Measurements from ENCODE around the gene UMODL1.

- TF ChIP-seq, protein P1, sequence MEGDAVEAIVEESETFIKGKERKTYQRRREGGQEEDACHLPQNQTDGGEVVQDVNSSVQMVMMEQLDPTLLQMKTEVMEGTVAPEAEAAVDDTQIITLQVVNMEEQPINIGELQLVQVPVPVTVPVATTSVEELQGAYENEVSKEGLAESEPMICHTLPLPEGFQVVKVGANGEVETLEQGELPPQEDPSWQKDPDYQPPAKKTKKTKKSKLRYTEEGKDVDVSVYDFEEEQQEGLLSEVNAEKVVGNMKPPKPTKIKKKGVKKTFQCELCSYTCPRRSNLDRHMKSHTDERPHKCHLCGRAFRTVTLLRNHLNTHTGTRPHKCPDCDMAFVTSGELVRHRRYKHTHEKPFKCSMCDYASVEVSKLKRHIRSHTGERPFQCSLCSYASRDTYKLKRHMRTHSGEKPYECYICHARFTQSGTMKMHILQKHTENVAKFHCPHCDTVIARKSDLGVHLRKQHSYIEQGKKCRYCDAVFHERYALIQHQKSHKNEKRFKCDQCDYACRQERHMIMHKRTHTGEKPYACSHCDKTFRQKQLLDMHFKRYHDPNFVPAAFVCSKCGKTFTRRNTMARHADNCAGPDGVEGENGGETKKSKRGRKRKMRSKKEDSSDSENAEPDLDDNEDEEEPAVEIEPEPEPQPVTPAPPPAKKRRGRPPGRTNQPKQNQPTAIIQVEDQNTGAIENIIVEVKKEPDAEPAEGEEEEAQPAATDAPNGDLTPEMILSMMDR (IDR thresholded peaks at IDR 0.05), result no peak
- no peak for TF ChIP-seq EP300 (IDR thresholded peaks at IDR 0.05)
Observed at GRCh38 chr21:42047821-42048613, 23.1 kb upstream of the UMODL1 start.

Measured in ovary (tissue), 3 donors.